SK-N-MC (cell line): ENCODE results near the gene ZBTB7B.

Experiments used
- EZH2 ChIP-seq: fragments of 200-600 bp; sonication (generic); IDR thresholded peaks from one replicate; pipeline ENCODE4 v1.6.1; 2017; ENCODE audit warnings: antibody characterized with exemption
- POLR2AphosphoS5 ChIP-seq: IDR thresholded peaks from 2 replicates; pipeline ENCODE4 v1.6.1; 2012; ENCODE audit warnings: mild to moderate bottlenecking, low read depth, low read length, borderline replicate concordance

GRCh38 chr1:155044812-155045657 is 42.4 kb downstream of the ZBTB7B start:
- TF ChIP-seq EZH2 (no peak), POLR2AphosphoS5 (no peak)
